ENCODE results near the gene TAS2R4. TPM values are rescaled to one million over a fixed set of nuclear protein-coding genes. Genes with fewer than 3 reads are reported as not detected.

TAS2R4 gene
- total RNA-seq, 1 experiment from 2014 or later = 0.66 TPM

DNA sequence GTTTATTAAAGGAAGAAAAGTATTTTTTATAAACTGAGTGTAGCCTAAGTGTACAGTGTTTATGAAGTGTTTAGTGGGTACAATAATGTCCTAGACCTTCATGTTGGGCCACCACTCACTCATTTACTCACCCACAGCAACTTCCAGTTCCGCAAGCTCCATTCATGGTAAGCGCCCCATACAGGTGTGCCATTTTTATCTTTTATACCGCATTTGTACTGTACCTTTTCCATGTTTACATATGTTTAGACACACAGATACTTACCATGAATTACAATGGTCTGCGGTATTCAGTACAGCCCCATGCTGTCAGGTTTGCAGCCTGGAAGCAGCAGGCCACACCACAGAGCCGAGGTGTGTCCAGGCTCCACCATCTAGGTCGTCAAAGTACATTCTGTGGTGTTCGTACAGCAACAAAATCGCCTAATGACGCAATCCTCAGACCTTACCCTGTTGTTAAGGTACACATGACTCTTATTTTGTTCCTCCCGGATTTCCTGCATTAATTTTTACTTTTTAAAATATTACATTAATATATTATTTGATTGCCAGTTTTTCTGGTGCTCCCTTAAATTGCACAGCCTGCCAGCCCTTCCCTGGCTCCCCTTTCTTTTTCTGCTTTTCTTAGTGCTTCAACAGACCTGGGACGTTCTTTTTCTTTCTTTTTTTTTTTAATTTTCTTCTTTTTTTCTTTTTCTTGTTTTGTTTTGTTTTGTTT lies 39.2 kb upstream of the TAS2R4 start:
- Histone ChIP-seq H4K5ac (ENCODE audit: insufficient read length, low read depth, low read length) (no peak overlapping the region), H2BK15ac (ENCODE audit: low read depth, low read length) (no peak overlapping the region), H2BK20ac (ENCODE audit: low read depth, low read length, poor library complexity, severe bottlenecking) (no peak overlapping the region), H2AK5ac (ENCODE audit: insufficient read length, low read length) (no peak overlapping the region), H4K91ac (ENCODE audit: insufficient read length, low read depth, low read length) (no peak overlapping the region), H3K27me3 (ENCODE audit: insufficient read depth, low read length) (no peaks in the 10 kb centered on the region), H3K79me1 (ENCODE audit: insufficient read depth, low read depth, low read length, poor library complexity, severe bottlenecking) (peaks cover 8% of the 10 kb centered on the region), H3K23me2 (ENCODE audit: insufficient read length, low read depth, low read length, poor library complexity, severe bottlenecking) (peaks cover 3% of the 10 kb centered on the region), H3K18ac (ENCODE audit: insufficient read length, low read depth, low read length) (no peak overlapping the region), H3K9ac (ENCODE audit: extremely low read depth, insufficient read length, low read length) (peak overlapping the region; percentile 28), H3K27ac (ENCODE audit: insufficient read length, low read depth, low read length) (no peak overlapping the region), H3K9me3 (ENCODE audit: control insufficient read depth, low read depth, low read length) (no peaks in the 10 kb centered on the region), H2BK12ac (ENCODE audit: insufficient read length, low read depth, low read length) (no peak overlapping the region), H3K4me1 (ENCODE audit: insufficient read depth, low read length) (peaks cover 3% of the 10 kb centered on the region; the same call in 1 of the 2 replicates), H3K79me2 (ENCODE audit: insufficient read depth, low read length) (peaks cover 16% of the 10 kb centered on the region), H3K56ac (ENCODE audit: insufficient read length, low read depth, low read length) (no peak overlapping the region), H4K20me1 (ENCODE audit: control insufficient read depth, insufficient read depth, insufficient read length) (no peaks in the 10 kb centered on the region), H3K4ac (ENCODE audit: low read depth, low read length) (no peak overlapping the region), H3T11ph (ENCODE audit: low read length) (no peak overlapping the region), H3K23ac (ENCODE audit: insufficient read length, low read depth, low read length) (no peak overlapping the region), H2AFZ (ENCODE audit: low read length) (no peak overlapping the region), H2BK120ac (ENCODE audit: low read depth, low read length, poor library complexity, severe bottlenecking) (no peak overlapping the region), H2BK5ac (ENCODE audit: insufficient read length, low read length) (no peak overlapping the region), H3K4me2 (ENCODE audit: insufficient read depth, insufficient read length, low read length) (peak overlapping the region; percentile 84), H4K8ac (replicated peaks; ENCODE audit: insufficient read length, low read depth, low read length) (no peak overlapping the region), H3K14ac (ENCODE audit: insufficient read depth, low read length) (no peak overlapping the region)
- peaks cover 13 to 23% of the 10 kb centered on the region in 2 experiments for H3K4me1 Mint-ChIP-seq
- TF ChIP-seq, protein P1, sequence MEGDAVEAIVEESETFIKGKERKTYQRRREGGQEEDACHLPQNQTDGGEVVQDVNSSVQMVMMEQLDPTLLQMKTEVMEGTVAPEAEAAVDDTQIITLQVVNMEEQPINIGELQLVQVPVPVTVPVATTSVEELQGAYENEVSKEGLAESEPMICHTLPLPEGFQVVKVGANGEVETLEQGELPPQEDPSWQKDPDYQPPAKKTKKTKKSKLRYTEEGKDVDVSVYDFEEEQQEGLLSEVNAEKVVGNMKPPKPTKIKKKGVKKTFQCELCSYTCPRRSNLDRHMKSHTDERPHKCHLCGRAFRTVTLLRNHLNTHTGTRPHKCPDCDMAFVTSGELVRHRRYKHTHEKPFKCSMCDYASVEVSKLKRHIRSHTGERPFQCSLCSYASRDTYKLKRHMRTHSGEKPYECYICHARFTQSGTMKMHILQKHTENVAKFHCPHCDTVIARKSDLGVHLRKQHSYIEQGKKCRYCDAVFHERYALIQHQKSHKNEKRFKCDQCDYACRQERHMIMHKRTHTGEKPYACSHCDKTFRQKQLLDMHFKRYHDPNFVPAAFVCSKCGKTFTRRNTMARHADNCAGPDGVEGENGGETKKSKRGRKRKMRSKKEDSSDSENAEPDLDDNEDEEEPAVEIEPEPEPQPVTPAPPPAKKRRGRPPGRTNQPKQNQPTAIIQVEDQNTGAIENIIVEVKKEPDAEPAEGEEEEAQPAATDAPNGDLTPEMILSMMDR (conservative IDR thresholded peaks at IDR 0.05) = no peak
- H3K4me3 Mint-ChIP-seq = peak overlapping the region; percentile 96 to 99
- H3K27me3 Mint-ChIP-seq (ENCODE audit: low read depth) = no peaks in the 10 kb centered on the region
- peaks cover 22 to 32% (median 31%) of the 10 kb centered on the region in 3 experiments for H3K36me3 Mint-ChIP-seq (ENCODE audit: insufficient read depth in 1 of 3, low read depth in 3 of 3)
- no peak for DNase-seq
- no CpG with 5 or more reads among the region's 11 CpGs for WGBS (ENCODE audit: extremely low coverage, insufficient read length, low lambda C conversion rate)
- peaks cover 0 to 2% of the 10 kb centered on the region in 2 experiments; a peak in 1 of 5 replicates for H3K9me3 Mint-ChIP-seq
- H3K27ac Mint-ChIP-seq = peak overlapping the region; percentile 93 to 99 (median 99); a peak in 5 of 7 replicates
